Measurements from ENCODE around the gene NPIPA5. TPM values are rescaled to one million over a fixed set of nuclear protein-coding genes. Genes with fewer than 3 reads are reported as not detected.

NPIPA5 gene
- total RNA-seq, result 2.1 and 4.2 TPM in 2 replicates

DNA sequence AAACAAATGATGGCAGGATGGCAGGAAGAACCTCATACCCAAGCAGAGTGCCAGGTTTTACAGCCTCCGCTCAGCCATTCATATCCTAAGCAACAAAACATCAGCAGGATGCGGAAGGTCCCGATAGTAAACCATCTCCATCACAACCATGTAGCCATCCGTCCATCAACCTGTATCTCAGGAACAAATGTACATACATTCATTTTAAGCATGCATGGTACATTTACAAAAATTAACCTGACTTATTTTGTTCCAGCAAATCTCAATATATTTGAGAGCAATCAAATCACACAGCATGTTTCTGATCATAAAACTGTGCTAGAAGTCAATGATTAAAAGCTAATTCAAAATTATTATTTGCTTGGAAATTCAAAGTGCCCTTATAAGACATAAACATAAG lies at the start of gene NPIPA5:
Gene NPIPA5 (minus strand): TSS at position 101 of the 400 bp plus-strand sequence. CDS start 0 bp downstream, at position 101.

DNA sequence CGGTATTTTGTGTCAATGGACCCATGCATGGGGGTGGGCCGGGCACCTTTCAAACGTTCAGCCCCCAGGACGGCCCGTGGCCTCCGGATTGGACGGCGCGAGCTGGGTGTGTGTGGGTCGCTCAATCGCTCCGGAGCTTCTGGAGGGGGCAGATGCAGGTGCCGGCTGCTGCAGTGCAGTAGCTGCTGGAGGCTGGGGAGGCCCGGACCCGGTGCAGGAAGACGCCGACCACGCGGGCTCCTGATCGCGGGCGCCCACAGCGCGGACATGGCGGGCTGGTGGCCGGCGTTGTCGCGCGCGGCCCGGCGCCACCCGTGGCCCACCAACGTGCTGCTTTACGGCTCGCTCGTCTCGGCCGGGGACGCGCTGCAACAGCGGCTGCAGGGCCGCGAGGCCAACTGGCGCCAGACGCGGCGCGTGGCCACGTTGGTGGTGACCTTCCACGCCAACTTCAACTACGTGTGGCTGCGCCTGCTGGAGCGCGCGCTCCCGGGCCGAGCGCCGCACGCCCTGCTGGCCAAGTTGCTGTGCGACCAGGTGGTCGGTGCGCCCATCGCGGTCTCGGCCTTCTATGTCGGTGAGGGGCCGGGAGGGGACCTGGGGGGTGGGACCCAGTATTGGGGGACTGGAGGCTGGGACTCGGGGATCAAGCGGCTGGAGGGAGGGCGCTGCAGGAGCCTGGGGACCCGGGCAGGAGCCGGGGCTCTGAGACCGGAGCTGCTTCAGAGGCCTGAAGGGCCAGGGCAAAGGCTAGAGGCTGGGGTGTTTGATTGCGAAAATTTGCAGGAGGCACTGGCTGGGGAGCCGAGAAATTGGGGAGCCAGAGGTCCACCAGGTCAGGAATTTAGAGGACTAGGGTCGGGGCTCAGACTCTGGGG lies 17.8 kb upstream of the NPIPA5 start, which contains the start of gene MPV17L:
Gene MPV17L (plus strand): TSS at position 124 of the 878 bp plus-strand sequence. CDS start 144 bp downstream, at position 268.

Other genes starting within 250 kb of the NPIPA5 start
- 0.66 and 0.72 TPM in 2 replicates for gene MPV17L, start 17.5 kb upstream of the NPIPA5 start, total RNA-seq
- 14.2 and 39.9 TPM in 2 replicates for gene BMERB1, start 56.3 kb upstream of the NPIPA5 start, total RNA-seq

All from placental pericyte (primary cell).